Eye (tissue), 1 donor: ENCODE data around the gene PPP1R3D.
"Not testable (repeated sequence)": the region's sequence is repeated elsewhere in the genome, so short reads cannot be mapped to it uniquely, and the experiment has no call there.

ENCODE experiments used
- DNase-seq: peaks from one replicate; pipeline ENCODE4 v3.0.0-alpha.2; 2015

Gene PPP1R3D

GRCh38 chr20:59908855-59909254, 31.2 kb downstream of the PPP1R3D start:
- DNase-seq, result no peak

GRCh38 chr20:59903621-59904020, 36.5 kb downstream of the PPP1R3D start:
- no peak for DNase-seq

DNA sequence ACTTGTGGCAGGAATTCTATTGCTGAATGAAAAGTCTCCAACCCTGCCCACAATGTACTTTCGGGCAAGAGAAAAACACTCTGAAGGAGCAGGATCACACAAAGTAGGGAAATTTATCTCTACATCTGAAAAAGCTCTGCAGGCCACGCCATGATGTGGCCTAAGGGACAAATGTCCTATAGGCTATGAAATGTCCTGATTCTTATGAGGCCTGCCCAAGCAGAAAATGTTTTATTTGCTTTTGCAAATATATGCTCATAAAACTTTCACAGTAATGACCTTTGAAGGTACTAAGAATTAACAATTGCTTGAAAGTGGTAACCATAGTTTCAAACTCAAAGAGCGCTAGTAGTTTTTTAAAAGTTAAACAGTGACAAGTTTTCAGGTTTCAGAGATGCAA, 37.6 kb downstream of the PPP1R3D start:
- DNase-seq, result no peak

- DNase-seq, result no peak
Measured at GRCh38 chr20:59895908-59896307, 44.2 kb downstream of the PPP1R3D start.

GRCh38 chr20:59891581-59891980, 48.5 kb downstream of the PPP1R3D start:
- no peak for DNase-seq

DNA sequence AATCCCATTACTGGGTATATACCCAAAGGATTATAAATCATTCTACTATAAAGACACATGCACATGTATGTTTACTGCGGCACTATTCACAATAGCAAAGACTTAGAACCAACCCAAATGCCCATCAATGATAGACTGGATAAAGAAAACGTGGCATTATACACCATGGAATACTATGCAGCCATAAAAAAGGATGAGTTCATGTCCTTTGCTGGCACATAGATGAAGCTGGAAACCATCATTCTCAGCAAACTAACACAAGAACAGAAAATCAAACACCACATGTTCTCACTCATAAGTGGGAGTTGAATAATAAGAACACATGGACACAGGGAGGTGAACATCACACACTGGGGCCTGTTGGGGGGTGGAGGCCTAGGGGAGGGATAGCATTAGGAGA, 50.1 kb downstream of the PPP1R3D start:
- not testable (repeated sequence) for DNase-seq

DNA sequence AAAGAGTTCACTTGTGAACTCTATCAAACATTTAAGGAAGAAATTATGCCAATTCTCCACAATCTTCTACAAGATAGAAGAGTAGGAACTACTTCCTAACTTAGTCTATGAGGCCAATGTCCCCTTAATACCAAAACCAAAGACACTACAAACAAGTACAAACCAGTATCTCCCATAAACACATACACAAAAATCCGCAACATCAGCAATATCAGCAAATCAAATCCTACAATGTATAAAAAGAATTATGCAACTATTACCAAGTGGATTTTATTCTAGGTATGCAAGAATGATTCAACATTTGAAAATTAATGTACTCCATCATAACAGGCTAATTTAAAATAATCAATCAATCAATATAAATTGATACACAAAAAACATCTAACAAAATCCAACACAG, 52.1 kb downstream of the PPP1R3D start:
- DNase-seq, result no peak
